H1 (cell line): Measurements from ENCODE around the gene TMEM179B. TPM values are rescaled to one million over a fixed set of nuclear protein-coding genes. Genes with fewer than 3 reads are reported as not detected.

Experiments used
- CTCF ChIA-PET: fragments of 300-600 bp; sonication (Branson Sonifier 250); formaldehyde crosslinking; loops from one replicate; lab custom pipeline; 2021; ENCODE audit not compliant: partially characterized antibody; lab: Charles Lee
- POLR2A ChIA-PET: fragments of 300-600 bp; sonication (Branson Sonifier 250); formaldehyde crosslinking; loops from one replicate; lab custom pipeline; 2021; ENCODE audit warnings: inconsistent platforms; ENCODE audit not compliant: partially characterized antibody; lab: Charles Lee
- DNase-seq, 2 experiments: peaks; one replicate each; pipeline versions ENCODE4 v3.0.0 to v3.0.0-alpha.2; 2010 to 2022; ENCODE audit warnings: low spot score in 2 of 2, low read depth in 1 of 2, mixed read lengths in 1 of 2
- FAIRE-seq: peaks from 2 replicates; lab custom pipeline; 2011; peaks lifted over from hg19 to GRCh38; lab: Jason Lieb, UNC
- H2AFZ ChIP-seq: 2 replicates; pipeline ENCODE4 v1.8.1; 2012; ENCODE audit warnings: low read length, inconsistent platforms
- H2AK5ac ChIP-seq: 2 replicates; pipeline ENCODE4 v1.6.1; 2013; ENCODE audit warnings: low read depth, low read length
- H2BK120ac ChIP-seq: replicated peaks from 2 replicates; pipeline ENCODE3; 2013; ENCODE audit warnings: low read depth, low read length, inconsistent platforms
- H2BK12ac ChIP-seq: 2 replicates; pipeline ENCODE4 v1.6.1; 2013; ENCODE audit warnings: low read depth, low read length
- H2BK15ac ChIP-seq: 2 replicates; pipeline ENCODE4 v1.6.1; 2013; ENCODE audit warnings: low read length
- H2BK20ac ChIP-seq: 2 replicates; pipeline ENCODE4 v1.6.1; 2013; ENCODE audit warnings: low read length
- H2BK5ac ChIP-seq: 2 replicates; pipeline ENCODE4 v1.6.1; 2013; ENCODE audit warnings: low read depth, low read length
- H3K14ac ChIP-seq: 2 replicates; pipeline ENCODE4 v1.6.1; 2013; ENCODE audit warnings: inconsistent platforms; ENCODE audit not compliant: insufficient read length
- H3K18ac ChIP-seq: 2 replicates; pipeline ENCODE4 v1.6.1; 2013; ENCODE audit warnings: low read length; ENCODE audit errors: extremely low read depth
- H3K23ac ChIP-seq: 2 replicates; pipeline ENCODE4 v1.6.1; 2013; ENCODE audit warnings: inconsistent platforms; ENCODE audit not compliant: insufficient read length
- H3K23me2 ChIP-seq: 2 replicates; pipeline ENCODE4 v1.6.1; 2013; ENCODE audit warnings: low read depth, low read length
- H3K27ac ChIP-seq: 2 replicates; pipeline ENCODE4 v1.6.1; 2011; ENCODE audit warnings: low read depth, low read length, inconsistent platforms
- H3K27me3 ChIP-seq, 4 experiments: replicated peaks in 1 of 4; 1 replicate in 1 of 4; 2 replicates in 3 of 4; pipeline versions ENCODE4 v1.6.1 to v1.8.1; 2011 to 2013; ENCODE audit warnings: low read length in 3 of 4, mild to moderate bottlenecking in 3 of 4, inconsistent platforms in 2 of 4, mixed read lengths in 2 of 4, moderate library complexity in 1 of 4; ENCODE audit not compliant: control insufficient read depth in 3 of 4, insufficient read depth in 3 of 4; ENCODE audit errors: extremely low read depth in 1 of 4
- H3K36me3 ChIP-seq, 4 experiments: 2 replicates each; pipeline versions ENCODE4 v1.6.1 to v1.8.1; 2011 to 2013; ENCODE audit warnings: mild to moderate bottlenecking in 4 of 4, low read length in 3 of 4, moderate library complexity in 2 of 4, control low read depth in 1 of 4, inconsistent platforms in 1 of 4; ENCODE audit not compliant: insufficient read depth in 4 of 4, control insufficient read depth in 2 of 4
- H3K4ac ChIP-seq: replicated peaks from 2 replicates; pipeline ENCODE3; 2013; ENCODE audit warnings: low read length, low read depth, mixed read lengths, inconsistent platforms; ENCODE audit not compliant: insufficient read length
- H3K4me1 ChIP-seq, 4 experiments: replicated peaks in 1 of 4; 1 replicate in 1 of 4; 2 replicates in 3 of 4; pipeline versions ENCODE4 v1.6.1 to v1.8.1; 2011 to 2013; ENCODE audit warnings: low read length in 3 of 4, inconsistent platforms in 2 of 4, mixed read lengths in 1 of 4; ENCODE audit not compliant: insufficient read depth in 4 of 4, control insufficient read depth in 3 of 4
- H3K4me2 ChIP-seq, 2 experiments: 2 replicates each; pipeline versions ENCODE4 v1.6.1 to v1.8.1; 2011 to 2013; ENCODE audit warnings: low read depth in 2 of 2, low read length in 2 of 2, control low read depth in 1 of 2, inconsistent platforms in 1 of 2, mild to moderate bottlenecking in 1 of 2; ENCODE audit not compliant: insufficient read depth in 1 of 2
- H3K4me3 ChIP-seq, 4 experiments: fragments of 200-600, 300-600 bp in 1 of 4; sonication (generic), shearing (Covaris generic), sonication (Bioruptor Twin) in 1 of 4; 2 replicates each; pipeline versions ENCODE4 v1.5.1 to v1.8.1; 2011 to 2016; ENCODE audit warnings: low read length in 4 of 4, low read depth in 3 of 4, control low read depth in 2 of 4, inconsistent platforms in 2 of 4, mild to moderate bottlenecking in 2 of 4, mixed read lengths in 1 of 4, moderate library complexity in 1 of 4; ENCODE audit not compliant: insufficient read depth in 2 of 4; ENCODE audit errors: extremely low read depth in 1 of 4
- H3K56ac ChIP-seq: replicated peaks from 2 replicates; pipeline ENCODE3; 2013; ENCODE audit warnings: low read depth, mild to moderate bottlenecking, mixed read lengths, low read length, inconsistent platforms; ENCODE audit not compliant: insufficient read length
- H3K79me1 ChIP-seq: 2 replicates; pipeline ENCODE4 v1.6.1; 2013; ENCODE audit warnings: low read depth, low read length, control low read depth
- H3K79me2 ChIP-seq, 2 experiments: 2 replicates each; pipeline versions ENCODE4 v1.6.1 to v1.8.1; 2012 to 2013; ENCODE audit warnings: low read length in 2 of 2, mild to moderate bottlenecking in 2 of 2, inconsistent platforms in 1 of 2; ENCODE audit not compliant: insufficient read depth in 2 of 2, control insufficient read depth in 1 of 2
- H3K9ac ChIP-seq, 4 experiments: replicated peaks in 1 of 4; 1 replicate in 1 of 4; 2 replicates in 3 of 4; pipeline versions ENCODE4 v1.6.1 to v1.8.1; 2011 to 2013; ENCODE audit warnings: low read depth in 3 of 4, low read length in 3 of 4, control low read depth in 2 of 4, mild to moderate bottlenecking in 2 of 4, moderate library complexity in 2 of 4, inconsistent platforms in 1 of 4; ENCODE audit errors: extremely low read depth in 1 of 4
- H3K9me3 ChIP-seq, 2 experiments: 2 replicates each; pipeline versions ENCODE4 v1.6.1 to v1.8.1; 2012 to 2013; ENCODE audit warnings: mild to moderate bottlenecking in 2 of 2, moderate library complexity in 2 of 2, control low read depth in 1 of 2, inconsistent platforms in 1 of 2, low read depth in 1 of 2, low read length in 1 of 2, mixed read lengths in 1 of 2; ENCODE audit not compliant: insufficient read depth in 2 of 2
- H4K20me1 ChIP-seq, 2 experiments: replicated peaks in 1 of 2; 2 replicates each; pipeline versions ENCODE3 to v1.8.1; 2011 to 2013; ENCODE audit warnings: inconsistent platforms in 2 of 2, low read length in 2 of 2, mild to moderate bottlenecking in 1 of 2; ENCODE audit not compliant: insufficient read depth in 2 of 2, control insufficient read depth in 1 of 2
- H4K5ac ChIP-seq: 2 replicates; pipeline ENCODE4 v1.6.1; 2013; ENCODE audit warnings: low read length, low read depth, mixed read lengths, inconsistent platforms; ENCODE audit not compliant: insufficient read length
- H4K8ac ChIP-seq: 2 replicates; pipeline ENCODE4 v1.8.0; 2013; ENCODE audit warnings: mild to moderate bottlenecking, moderate library complexity, low read length, inconsistent platforms; ENCODE audit not compliant: insufficient read depth; ENCODE audit errors: extremely low read depth
- H4K91ac ChIP-seq: replicated peaks from 2 replicates; pipeline ENCODE3; 2013; ENCODE audit warnings: low read length, mixed read lengths, inconsistent platforms; ENCODE audit not compliant: insufficient read length
- ATF3 ChIP-seq: IDR thresholded peaks from 2 replicates; pipeline ENCODE4 v1.6.1; 2011; ENCODE audit warnings: low read depth, mild to moderate bottlenecking, low read length; ENCODE audit not compliant: insufficient read depth
- BRCA1 ChIP-seq: IDR thresholded peaks from 2 replicates; pipeline ENCODE4 v1.6.1; 2012; ENCODE audit warnings: low read depth, low read length, improper control_type of control experiment
- CBX8 ChIP-seq: fragments of 300-800, 300-1000 bp; sonication (generic); IDR thresholded peaks from 2 replicates; pipeline ENCODE4 v1.7.1; 2016; ENCODE audit warnings: low read depth, low read length, borderline replicate concordance
- CHD2 ChIP-seq: IDR thresholded peaks from 2 replicates; pipeline ENCODE4 v1.6.1; 2012; ENCODE audit warnings: low read length, improper control_type of control experiment
- EP300 ChIP-seq, 2 experiments: IDR thresholded peaks; 1 replicate in 1 of 2; 2 replicates in 1 of 2; pipeline ENCODE4 v1.6.1; 2011 to 2012; ENCODE audit warnings: low read depth in 2 of 2, low read length in 2 of 2, mild to moderate bottlenecking in 2 of 2, borderline replicate concordance in 1 of 2, inconsistent platforms in 1 of 2, moderate library complexity in 1 of 2
- GABPA ChIP-seq: IDR thresholded peaks from 2 replicates; pipeline ENCODE4 v1.6.1; 2011; ENCODE audit warnings: mild to moderate bottlenecking, low read length, moderate library complexity, borderline replicate concordance; ENCODE audit not compliant: insufficient read depth
- HDAC2 ChIP-seq, 2 experiments: fragments of 300-600 bp in 1 of 2; sonication (generic) in 1 of 2; IDR thresholded peaks; 2 replicates each; pipeline ENCODE4 v1.6.1; 2011 to 2012; ENCODE audit warnings: low read depth in 2 of 2, low read length in 2 of 2, mild to moderate bottlenecking in 2 of 2, moderate library complexity in 2 of 2, borderline replicate concordance in 1 of 2, inconsistent platforms in 1 of 2
- MAX ChIP-seq: IDR thresholded peaks from 2 replicates; pipeline ENCODE4 v1.6.1; 2012; ENCODE audit warnings: inconsistent platforms
- POU5F1 ChIP-seq: IDR thresholded peaks from 2 replicates; pipeline ENCODE4 v1.6.1; 2011; ENCODE audit warnings: low read depth, mild to moderate bottlenecking, low read length, moderate library complexity
- SAP30 ChIP-seq: fragments of 300-600 bp; sonication (generic); IDR thresholded peaks from 2 replicates; pipeline ENCODE4 v1.7.1; 2012; ENCODE audit warnings: low read length, moderate library complexity, mild to moderate bottlenecking, inconsistent platforms; ENCODE audit not compliant: insufficient read depth, insufficient replicate concordance
- SP1 ChIP-seq: IDR thresholded peaks from 2 replicates; pipeline ENCODE4 v1.6.1; 2011; ENCODE audit warnings: low read depth, low read length
- SP2 ChIP-seq: IDR thresholded peaks from 2 replicates; pipeline ENCODE4 v1.6.1; 2012; ENCODE audit warnings: mild to moderate bottlenecking, low read length, inconsistent platforms
- ZNF274 ChIP-seq: IDR thresholded peaks from 2 replicates; pipeline ENCODE4 v1.7.0; 2012; ENCODE audit warnings: low read length, borderline replicate concordance; ENCODE audit errors: extremely low read depth
- whole genome bisulfite sequencing, 2 experiments: shearing (Covaris generic) in 1 of 2; methylation state at CpG; one replicate each; pipeline versions ENCODE4 v1.1.6 to v1.1.7; 2013 to 2015; ENCODE audit warnings: low lambda C conversion rate in 2 of 2, mixed read lengths in 2 of 2, inconsistent platforms in 1 of 2, low coverage in 1 of 2, missing lambda C conversion rate in 1 of 2; ENCODE audit not compliant: insufficient replicate concordance in 2 of 2, insufficient coverage in 1 of 2, insufficient read length in 1 of 2; ENCODE audit errors: extremely low coverage in 1 of 2, missing lambda C conversion rate in 1 of 2; 5-methylcytosine and 5-hydroxymethylcytosine counted together
- polyA plus RNA-seq, 7 experiments: library from polyadenylated mRNA; depleted of rRNA in 3 of 7; stranded (reverse) in 5 of 7; unstranded in 2 of 7; fragments of >200 nt in 5 of 7; fragments of 200-250 nt in 2 of 7; gene quantifications; 1 replicate in 5 of 7; 2 replicates in 1 of 7; 4 replicates in 1 of 7; pipeline versions ENCODE4 v1.2.1 to v1.2.3, GENCODE V29; 2011 to 2013; ENCODE audit warnings: missing spikeins in 2 of 7, mixed read lengths in 2 of 7
- total RNA-seq: library from RNA; stranded (reverse); fragmentation: NEBNext Ultra II Directional; extraction: Animal tissue kit (Norgen Biotek cat#: 25700); gene quantifications from 2 replicates; pipeline ENCODE4 v1.2.1, GENCODE V29; 2021

The TMEM179B gene
- total and polyA plus RNA-seq, 2 of the 8 experiments (the other 6 are each of a cell fraction or from before 2014, with no cell fraction given) = 18.6 to 62.2 TPM

- Histone ChIP-seq H2BK15ac (no peak overlapping the region), H3K27me3 (no peaks in the 10 kb centered on the region), H4K8ac (no peak overlapping the region), H3K9ac (no peak overlapping the region), H2BK120ac (no peak overlapping the region), H4K91ac (no peak overlapping the region), H2AK5ac (no peak overlapping the region), H3K27ac (no peak overlapping the region), H4K5ac (no peak overlapping the region), H3K4me3 (no peak overlapping the region), H3K23ac (no peak overlapping the region), H2AFZ (no peak overlapping the region), H3K14ac (no peak overlapping the region), H3K79me2 (no peaks in the 10 kb centered on the region), H4K20me1 (no peaks in the 10 kb centered on the region), H3K56ac (no peak overlapping the region), H3K9me3 (no peaks in the 10 kb centered on the region), H3K4ac (no peak overlapping the region), H3K4me2 (no peak overlapping the region), H2BK5ac (no peak overlapping the region), H3K79me1 (no peaks in the 10 kb centered on the region), H2BK12ac (no peak overlapping the region), H3K36me3 (peaks cover 0 to 2% (median 0%) of the 10 kb centered on the region in 4 experiments; a peak in 1 of 8 replicates), H3K4me1 (peaks cover 0 to 2% (median under 1%) of the 10 kb centered on the region in 4 experiments; a peak in 1 of 7 replicates), H3K23me2 (no peaks in the 10 kb centered on the region), H3K18ac (no peak overlapping the region), H2BK20ac (no peak overlapping the region)
- POLR2A ChIA-PET = interaction anchor here (1.2 to 6.8 kb wide), 5 partner anchors 22 to 155 kb away, joined by 3 to 50 read pairs (median 14); partner anchors contain the start of genes STX5, TEX54 and TMEM179B
- FAIRE-seq = no peak
- WGBS, 2 experiments = 95% methylated on average over 1 of the region's 1 CpG; no CpG with 5 or more reads in 1 of the 2 experiments
- DNase-seq = no peak
- CTCF ChIA-PET = no interaction called here
- TF ChIP-seq HDAC2 (IDR thresholded peaks at IDR 0.05; ENCODE audit: borderline replicate concordance in 1 of 2, low read depth in 2 of 2, low read length in 2 of 2) (no peak), EP300 (IDR thresholded peaks at IDR 0.05; ENCODE audit: borderline replicate concordance in 1 of 2, low read depth in 2 of 2, low read length in 2 of 2) (no peak), SP1 (no peak), SAP30 (no peak), POU5F1 (no peak), BRCA1 (no peak), CHD2 (no peak), ZNF274 (no peak), MAX (no peak), CBX8 (no peak), ATF3 (no peak), SP2 (no peak), GABPA (no peak)
Measured at GRCh38 chr11:62810748-62811147, 23.5 kb downstream of the TMEM179B start.
